ENCODE data around the gene PACSIN1. TPM values are rescaled to one million over a fixed set of nuclear protein-coding genes. Genes with fewer than 3 reads are reported as not detected.

PACSIN1 gene
- total and polyA plus RNA-seq, 2 of the 4 experiments (the other 2 are of a cell fraction), result 0.02 TPM; not detected in 1

DNA sequence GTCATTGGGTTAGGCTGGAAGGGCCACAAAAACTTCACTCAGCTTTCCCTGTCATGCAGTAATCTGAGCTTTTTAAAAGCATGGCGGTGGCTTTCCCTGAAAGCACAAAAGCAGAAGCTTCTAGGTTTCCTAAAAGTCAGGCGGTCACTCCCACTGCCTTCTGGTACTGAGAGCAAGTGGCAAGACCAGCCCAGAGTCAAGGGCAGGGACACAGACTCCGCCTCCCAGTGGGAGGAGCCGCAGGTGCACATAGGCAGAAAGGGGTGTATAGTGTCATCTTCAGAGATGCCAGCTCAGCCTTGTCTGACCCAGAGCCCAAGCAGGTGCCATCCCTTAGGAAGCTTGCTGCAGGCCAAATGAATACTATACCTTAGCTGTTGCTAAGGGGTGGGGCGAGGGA lies 18.0 kb upstream of the PACSIN1 start:
- no peak overlapping the region for H4K8ac ChIP-seq (ENCODE audit: low read depth in 2 of 2, low read length in 2 of 2)
- no peak overlapping the region for H3K4ac ChIP-seq (ENCODE audit: low read depth, low read length)
- no peak overlapping the region for H2AK9ac ChIP-seq (replicated peaks; ENCODE audit: low read depth, low read length, poor library complexity)
- intact Hi-C loops (cut with micrococcal nuclease), result no loop called here
- no peaks in the 10 kb centered on the region for H3K9me1 ChIP-seq (ENCODE audit: insufficient read depth, low read length)
- no peak overlapping the region for H2AK5ac ChIP-seq (ENCODE audit: low read depth, low read length)
- H3K23ac ChIP-seq (ENCODE audit: low read depth, low read length), result no peak overlapping the region
- dilution Hi-C loops (cut with HindIII; ENCODE audit: low sequenced_read_pairs, unreplicated experiment), result no loop called here
- no peak for TF ChIP-seq NFE2L2 (IDR thresholded peaks at IDR 0.05; ENCODE audit: low read depth, low read length)
- TF ChIP-seq, protein P1, sequence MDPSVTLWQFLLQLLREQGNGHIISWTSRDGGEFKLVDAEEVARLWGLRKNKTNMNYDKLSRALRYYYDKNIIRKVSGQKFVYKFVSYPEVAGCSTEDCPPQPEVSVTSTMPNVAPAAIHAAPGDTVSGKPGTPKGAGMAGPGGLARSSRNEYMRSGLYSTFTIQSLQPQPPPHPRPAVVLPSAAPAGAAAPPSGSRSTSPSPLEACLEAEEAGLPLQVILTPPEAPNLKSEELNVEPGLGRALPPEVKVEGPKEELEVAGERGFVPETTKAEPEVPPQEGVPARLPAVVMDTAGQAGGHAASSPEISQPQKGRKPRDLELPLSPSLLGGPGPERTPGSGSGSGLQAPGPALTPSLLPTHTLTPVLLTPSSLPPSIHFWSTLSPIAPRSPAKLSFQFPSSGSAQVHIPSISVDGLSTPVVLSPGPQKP (IDR thresholded peaks at IDR 0.05; ENCODE audit: borderline replicate concordance, low read depth, low read length), result no peak
- ATAC-seq (ENCODE audit: low read depth), result no peak
- no peaks in the 10 kb centered on the region for H3K4me1 ChIP-seq (ENCODE audit: control insufficient read depth, insufficient read depth, low read length)
- peaks cover 17% of the 10 kb centered on the region for H3K27me3 ChIP-seq (ENCODE audit: control insufficient read depth, insufficient read depth, low read length)
- no peak overlapping the region for H3K27ac ChIP-seq (ENCODE audit: insufficient read depth, low read length)
- H4K5ac ChIP-seq (ENCODE audit: low read depth, low read length), result no peak overlapping the region
- WGBS, 2 experiments (ENCODE audit: extremely low coverage in 2 of 2, insufficient read length in 1 of 2), result 44% methylated on average over 3 of the region's 5 CpGs; no CpG with 5 or more reads in 1 of the 2 experiments
- no peak overlapping the region for H2BK120ac ChIP-seq (ENCODE audit: low read depth, low read length)
- H4K91ac ChIP-seq (ENCODE audit: insufficient read depth, low read depth, low read length), result no peak overlapping the region
- no peak overlapping the region for H3K9ac ChIP-seq (ENCODE audit: low read depth, low read length)
- no peak overlapping the region for H3K4me2 ChIP-seq (ENCODE audit: low read depth, low read length)
- CTCF ChIA-PET, result interaction anchor here (0.8 to 1.1 kb wide), 2 partner anchors 173 to 454 kb away, joined by 4 to 7 read pairs; no protein-coding TSS in a partner anchor
- DNase-seq, result no peak
- no peaks in the 10 kb centered on the region for H4K20me1 ChIP-seq (ENCODE audit: insufficient read depth, low read length)
- no peak overlapping the region for H2BK20ac ChIP-seq (ENCODE audit: low read depth, low read length)
- H3K9me3 ChIP-seq (ENCODE audit: control insufficient read depth, insufficient read depth, low read length), result peaks cover 8% of the 10 kb centered on the region
- POLR2A ChIA-PET (ENCODE audit: unreplicated experiment), result no interaction called here
- BruUV-seq (replicated peaks), result no TSS peak
- no peak overlapping the region for H3K4me3 ChIP-seq (ENCODE audit: insufficient read depth, low read depth, low read length)
- H3K56ac ChIP-seq (ENCODE audit: extremely low read depth, insufficient read depth, low read length), result no peak overlapping the region
- in situ Hi-C loops (cut with MboI; ENCODE audit: low sequenced_read_pairs), result no loop called here
- H2BK5ac ChIP-seq (ENCODE audit: low read depth, low read length, poor library complexity, severe bottlenecking), result no peak overlapping the region
- H3K36me3 ChIP-seq (ENCODE audit: control insufficient read depth, insufficient read depth, low read length), result no peaks in the 10 kb centered on the region
- H2BK15ac ChIP-seq (ENCODE audit: low read depth, low read length), result no peak overlapping the region
- no peak overlapping the region for H3K14ac ChIP-seq (replicated peaks; ENCODE audit: low read depth, low read length)
- no peak overlapping the region for H3K18ac ChIP-seq (ENCODE audit: low read depth, low read length)
- no peak overlapping the region for H2AFZ ChIP-seq (replicated peaks; ENCODE audit: low read length, poor library complexity)
- H3K79me1 ChIP-seq (ENCODE audit: low read depth in 1 of 2, low read length in 2 of 2), result no peaks in the 10 kb centered on the region
